Cortex of kidney (tissue), 1 donor: ENCODE data around the gene RPS25.
"Not testable (repeated sequence)": the region's sequence is repeated elsewhere in the genome, so short reads cannot be mapped to it uniquely, and the experiment has no call there.

Experiments
- DNase-seq: peaks from one replicate; lab custom pipeline; 2025; lab: John Stamatoyannopoulos, UW

Gene RPS25

GRCh38 chr11:119018074-119018938 lies at the start of gene RPS25, which contains the start of gene TRAPPC4:
Gene RPS25, minus strand, starts transcription at chr11:119018343. Its CDS starts 59 bp downstream, at chr11:119018284.
Gene TRAPPC4, plus strand, starts transcription at chr11:119018766. Its CDS starts 30 bp downstream, at chr11:119018796.
- no peak for DNase-seq

- peak; percentile 57 for DNase-seq
Observed at GRCh38 chr11:119067371-119068222, 49.5 kb upstream of the RPS25 start, which contains the start of gene VPS11. Gene VPS11, plus strand, starts transcription at chr11:119067818. Its CDS starts 6 bp downstream, at chr11:119067824.

GRCh38 chr11:119065369-119065768 lies 47.2 kb upstream of the RPS25 start:
- DNase-seq = no peak

DNA sequence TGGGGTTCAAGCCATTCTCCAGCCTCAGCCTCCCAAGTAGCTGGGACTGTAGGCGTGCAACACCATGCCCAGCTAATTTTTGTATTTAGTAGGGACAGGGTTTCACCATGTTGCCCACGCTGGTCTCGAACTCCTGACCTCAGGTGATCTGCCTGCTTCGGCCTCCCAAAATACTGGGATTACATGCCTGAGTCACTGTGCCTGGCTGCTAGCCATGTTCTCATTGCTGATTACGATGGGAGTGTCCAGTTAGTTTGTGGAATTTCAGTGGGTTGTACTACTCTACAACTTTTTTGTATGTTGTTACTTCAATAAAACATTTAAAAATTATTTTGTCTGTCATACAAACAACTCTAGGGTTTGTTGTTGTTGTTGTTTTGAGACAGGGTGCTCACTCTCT lies 44.6 kb upstream of the RPS25 start:
- no peak for DNase-seq

DNA sequence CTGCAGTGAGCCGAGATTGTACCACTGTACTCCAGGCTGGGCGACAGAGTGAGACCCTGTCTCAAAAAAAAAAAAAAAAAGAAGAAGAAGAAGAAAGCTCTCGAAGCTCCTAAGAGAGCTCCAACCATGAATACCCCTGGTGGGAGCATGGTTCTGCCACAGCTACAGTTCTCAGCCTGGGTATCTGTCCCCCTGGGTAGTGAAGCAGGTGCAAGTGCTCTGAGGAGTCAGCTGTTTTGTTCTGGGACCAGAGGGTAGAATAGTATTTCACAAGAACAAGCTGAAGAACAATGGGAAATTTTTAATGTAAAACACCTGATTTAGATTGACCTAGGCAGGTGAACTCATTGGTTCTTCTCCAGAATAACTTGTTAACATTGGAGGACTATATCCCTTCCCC lies 43.1 kb upstream of the RPS25 start:
- DNase-seq = no peak

- not testable (repeated sequence) for DNase-seq
Observed at GRCh38 chr11:119059128-119059527, 41.0 kb upstream of the RPS25 start.

DNA sequence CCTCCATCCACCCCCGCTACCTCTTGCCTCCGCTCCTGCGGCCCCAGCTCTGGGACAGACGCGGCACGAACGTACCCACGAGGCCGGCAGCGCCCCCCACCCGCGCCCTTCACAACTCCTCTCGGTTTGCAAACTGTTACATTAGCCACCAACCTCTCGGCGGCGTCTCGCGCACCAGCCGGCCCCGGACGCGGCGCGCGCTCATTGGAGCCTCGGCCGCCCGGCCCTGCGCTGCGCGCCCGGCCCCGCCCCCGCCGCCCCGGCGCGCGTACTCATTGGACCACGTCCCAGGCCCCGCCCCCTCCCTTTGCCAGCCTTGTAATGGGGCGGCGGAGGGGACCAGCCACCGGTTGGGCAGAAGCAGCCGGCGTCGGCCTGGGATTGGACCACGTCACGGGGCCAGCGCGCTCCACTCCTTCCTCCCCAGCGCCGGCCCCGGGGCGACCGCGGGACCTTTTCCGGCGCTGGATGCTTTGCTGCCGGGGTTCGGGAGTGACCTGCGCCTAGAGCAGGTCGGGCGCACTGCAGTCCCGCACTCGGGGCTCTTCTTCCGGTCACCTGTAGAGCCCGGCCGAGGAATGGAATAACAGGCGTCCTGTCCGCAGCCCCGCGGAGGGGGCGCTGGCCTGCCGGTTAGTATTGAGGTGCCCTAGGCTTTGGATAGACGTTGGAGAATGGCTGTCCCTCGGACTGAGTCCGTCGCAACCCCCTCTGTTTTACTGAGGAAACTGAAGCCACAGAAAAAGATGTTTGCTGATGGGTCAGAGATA lies 39.0 kb upstream of the RPS25 start, which contains the start of gene HYOU1:
Gene HYOU1 (minus strand): TSS at position 206 of the 770 bp plus-strand sequence. CDS start 1,045 bp downstream, outside the sequence.
- DNase-seq = peak; percentile 85

DNA sequence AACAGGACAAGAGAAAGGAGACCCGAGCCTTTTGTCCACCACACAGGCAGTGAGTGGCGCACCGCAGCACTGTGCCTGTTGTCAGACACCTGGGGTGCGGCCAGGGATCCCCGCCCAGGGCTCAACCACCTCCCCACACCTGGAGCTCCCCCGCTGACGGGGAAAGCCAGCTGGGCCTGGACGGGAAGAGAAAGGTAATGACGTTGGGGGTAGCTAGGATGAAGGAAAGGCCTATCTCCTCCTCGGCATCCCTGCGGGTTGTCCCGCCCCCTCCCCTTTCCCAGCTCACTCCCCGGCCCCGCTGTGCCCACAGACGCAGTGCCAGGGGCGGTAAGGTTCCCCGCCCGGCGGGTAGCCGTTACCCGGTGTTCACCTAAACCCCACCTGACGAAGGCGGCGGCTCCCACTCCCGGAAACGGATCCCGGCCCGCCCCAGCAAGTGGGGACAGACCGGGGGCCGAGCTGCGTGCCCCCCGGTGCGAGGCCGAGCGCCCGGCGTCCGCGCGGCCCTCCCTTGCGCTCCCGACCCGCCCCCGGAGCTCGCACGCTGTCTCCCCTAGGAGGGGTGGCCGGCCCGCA lies 38.4 kb upstream of the RPS25 start:
- no peak for DNase-seq

- no peak for DNase-seq
Observed at GRCh38 chr11:119055901-119056300, 37.8 kb upstream of the RPS25 start.

- no peak for DNase-seq
Observed at GRCh38 chr11:119054418-119054817, 36.3 kb upstream of the RPS25 start.

DNA sequence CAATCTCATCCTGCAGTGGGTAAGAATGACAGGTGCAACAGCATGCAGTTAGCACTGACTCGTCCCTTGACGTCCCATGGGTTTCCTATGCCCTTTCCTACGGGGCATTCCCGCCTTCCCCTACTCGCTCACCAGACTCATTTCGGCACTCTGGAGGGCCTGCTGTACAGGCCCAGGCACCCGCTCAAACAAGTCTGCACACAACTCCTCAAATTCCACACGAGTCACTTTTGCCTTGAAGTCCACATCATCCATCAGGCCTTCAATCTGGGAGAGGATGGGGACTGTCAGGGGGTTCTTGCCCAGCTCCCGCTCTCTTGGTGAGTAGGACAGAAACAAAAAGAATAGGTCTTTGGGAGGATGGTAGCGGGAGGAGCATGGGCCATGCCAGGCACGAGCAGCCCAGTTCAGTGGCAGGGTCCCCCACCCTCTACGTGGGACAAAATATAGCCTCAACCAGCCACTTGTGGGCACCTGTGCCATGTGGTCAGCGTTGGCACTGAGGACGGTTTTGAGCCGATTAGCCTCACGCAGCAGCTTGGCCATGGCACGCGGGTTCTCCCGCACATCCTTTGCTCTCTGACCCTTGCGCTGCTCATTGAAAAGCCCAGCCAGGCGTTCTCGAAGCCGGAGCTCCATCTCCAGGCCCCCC lies 34.1 kb upstream of the RPS25 start:
- DNase-seq = no peak

GRCh38 chr11:119051440-119052162 lies 33.5 kb upstream of the RPS25 start:
- no peak for DNase-seq

- no peak for DNase-seq
Observed at GRCh38 chr11:119049081-119049480, 30.9 kb upstream of the RPS25 start.

DNA sequence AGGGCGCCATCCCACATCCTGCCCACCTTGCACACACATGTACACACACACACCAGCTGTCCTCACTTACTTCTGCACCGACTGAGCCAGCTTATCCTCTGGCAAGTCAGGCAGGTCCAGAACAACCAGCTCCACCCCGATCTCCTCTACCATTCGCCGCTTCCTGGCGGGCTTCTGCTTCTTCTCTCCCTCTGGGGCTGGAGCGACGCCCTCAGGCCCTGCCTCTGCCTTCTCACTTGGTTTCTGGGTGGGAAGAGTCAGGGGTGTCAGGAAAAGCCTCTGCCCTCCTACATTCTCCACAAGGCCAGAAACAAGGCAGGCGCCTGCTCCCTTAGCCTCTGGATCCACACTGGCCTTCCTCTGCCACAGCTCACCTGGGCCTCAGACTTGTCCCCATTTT lies 30.5 kb upstream of the RPS25 start:
- DNase-seq = no peak

GRCh38 chr11:119047205-119047604 lies 29.1 kb upstream of the RPS25 start:
- no peak for DNase-seq

GRCh38 chr11:119046489-119046888 lies 28.3 kb upstream of the RPS25 start:
- DNase-seq = no peak

GRCh38 chr11:119044708-119045107 lies 26.6 kb upstream of the RPS25 start:
- no peak for DNase-seq

GRCh38 chr11:119042927-119043326 lies 24.8 kb upstream of the RPS25 start:
- DNase-seq = no peak

DNA sequence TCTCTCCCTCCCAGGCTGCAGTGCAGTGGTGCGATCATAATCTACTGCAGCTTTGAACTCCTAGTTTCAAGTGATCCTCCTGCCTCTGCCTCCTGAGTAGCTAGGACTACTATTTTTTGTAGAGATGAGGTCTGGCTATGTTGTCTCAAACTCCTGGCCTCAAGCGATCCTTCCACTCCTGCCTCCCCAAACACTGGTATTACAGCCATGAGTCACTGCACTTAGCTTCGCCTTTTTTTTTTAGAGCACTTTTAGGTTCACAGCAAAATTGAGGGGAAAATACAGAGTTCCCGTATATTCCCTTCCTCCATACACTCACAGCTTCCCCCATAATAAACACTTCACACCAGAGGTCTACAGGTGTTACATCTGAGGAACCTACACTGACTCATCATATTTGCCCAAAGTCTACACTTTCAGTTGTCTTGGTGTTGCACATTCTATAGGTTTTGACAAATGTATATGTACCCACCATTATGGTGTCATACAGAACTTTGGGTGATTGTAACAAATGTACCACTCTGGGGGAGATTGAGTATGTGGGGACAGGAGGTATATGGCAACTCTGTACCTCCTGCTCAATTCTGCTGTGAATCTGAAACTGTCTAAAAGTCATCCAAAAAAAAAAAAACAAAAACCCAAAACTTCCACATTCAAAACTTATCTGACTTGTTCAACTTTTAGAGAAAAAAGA lies 23.8 kb upstream of the RPS25 start:
- DNase-seq = no peak

- not testable (repeated sequence) for DNase-seq
Observed at GRCh38 chr11:119039471-119039870, 21.3 kb upstream of the RPS25 start.
